HEK293 (cell line): ENCODE measurements around the gene FSTL5.

Experiments
- CTCF ChIP-seq: fragments of 450-650 bp; formaldehyde crosslinking; IDR thresholded peaks from 2 replicates; pipeline ENCODE4 v1.5.1; 2016; ENCODE audit warnings: missing biosample characterization, missing genetic modification characterization
- GFI1B ChIP-seq: fragments of 450-650 bp; formaldehyde crosslinking; IDR thresholded peaks from 2 replicates; pipeline ENCODE4 v1.5.1; 2016; ENCODE audit warnings: missing biosample characterization, missing genetic modification characterization
- HOXD13 ChIP-seq: sonication (generic); formaldehyde crosslinking; IDR thresholded peaks from 2 replicates; pipeline ENCODE4 v1.8.0; 2022; ENCODE audit warnings: missing genetic modification reagents, borderline replicate concordance
- ZBTB21 ChIP-seq: fragments of 450-650 bp; formaldehyde crosslinking; IDR thresholded peaks from 2 replicates; pipeline ENCODE4 v1.5.1; 2017; ENCODE audit warnings: missing biosample characterization, missing genetic modification characterization
- ZFP37 ChIP-seq: fragments of 450-650 bp; formaldehyde crosslinking; IDR thresholded peaks from 2 replicates; pipeline ENCODE4 v1.5.1; 2016; ENCODE audit warnings: missing biosample characterization, missing genetic modification characterization
- ZFP69B ChIP-seq: fragments of 450-650 bp; formaldehyde crosslinking; IDR thresholded peaks from 2 replicates; pipeline ENCODE4 v1.5.1; 2016; ENCODE audit warnings: missing biosample characterization, missing genetic modification characterization
- ZNF174 ChIP-seq: fragments of 450-650 bp; formaldehyde crosslinking; IDR thresholded peaks from 2 replicates; pipeline ENCODE4 v1.5.0; 2017; ENCODE audit warnings: missing biosample characterization, mild to moderate bottlenecking, missing genetic modification characterization
- ZNF473 ChIP-seq: fragments of 450-650 bp; formaldehyde crosslinking; IDR thresholded peaks from 2 replicates; pipeline ENCODE4 v1.5.1; 2017; ENCODE audit warnings: missing biosample characterization, missing genetic modification characterization
- ZNF621 ChIP-seq: fragments of 450-650 bp; formaldehyde crosslinking; IDR thresholded peaks from 2 replicates; pipeline ENCODE4 v1.5.1; 2017; ENCODE audit warnings: missing biosample characterization, missing genetic modification characterization
- ZNF660 ChIP-seq: fragments of 450-650 bp; IDR thresholded peaks from 2 replicates; pipeline ENCODE4 v1.5.1; 2018; ENCODE audit warnings: missing biosample characterization, mild to moderate bottlenecking, missing genetic modification characterization
- ZNF777 ChIP-seq: fragments of 450-650 bp; formaldehyde crosslinking; IDR thresholded peaks from 2 replicates; pipeline ENCODE4 v1.5.1; 2017; ENCODE audit warnings: missing biosample characterization, missing genetic modification characterization, borderline replicate concordance
- TF ChIP-seq, protein P1 (sequence below): fragments of 450-650 bp; formaldehyde crosslinking; IDR thresholded peaks from 2 replicates; pipeline ENCODE4 v1.5.1; 2017; ENCODE audit warnings: missing biosample characterization, missing genetic modification characterization

GRCh38 chr4:161595230-161595771 is 568.5 kb downstream of the FSTL5 start:
- TF ChIP-seq ZNF174 (tag by site-specific recombination) (no peak), CTCF (tag by site-specific recombination) (no peak), ZNF473 (no peak), ZNF777 (tag by site-specific recombination) (no peak), ZNF621 (no peak), HOXD13 (CRISPR knock-in tag) (no peak), ZNF660 (tag by site-specific recombination) (no peak), ZFP69B (tag by site-specific recombination) (no peak), ZBTB21 (tag by site-specific recombination) (no peak), ZFP37 (tag by site-specific recombination) (no peak), GFI1B (tag by site-specific recombination) (no peak)
- TF ChIP-seq, protein P1, sequence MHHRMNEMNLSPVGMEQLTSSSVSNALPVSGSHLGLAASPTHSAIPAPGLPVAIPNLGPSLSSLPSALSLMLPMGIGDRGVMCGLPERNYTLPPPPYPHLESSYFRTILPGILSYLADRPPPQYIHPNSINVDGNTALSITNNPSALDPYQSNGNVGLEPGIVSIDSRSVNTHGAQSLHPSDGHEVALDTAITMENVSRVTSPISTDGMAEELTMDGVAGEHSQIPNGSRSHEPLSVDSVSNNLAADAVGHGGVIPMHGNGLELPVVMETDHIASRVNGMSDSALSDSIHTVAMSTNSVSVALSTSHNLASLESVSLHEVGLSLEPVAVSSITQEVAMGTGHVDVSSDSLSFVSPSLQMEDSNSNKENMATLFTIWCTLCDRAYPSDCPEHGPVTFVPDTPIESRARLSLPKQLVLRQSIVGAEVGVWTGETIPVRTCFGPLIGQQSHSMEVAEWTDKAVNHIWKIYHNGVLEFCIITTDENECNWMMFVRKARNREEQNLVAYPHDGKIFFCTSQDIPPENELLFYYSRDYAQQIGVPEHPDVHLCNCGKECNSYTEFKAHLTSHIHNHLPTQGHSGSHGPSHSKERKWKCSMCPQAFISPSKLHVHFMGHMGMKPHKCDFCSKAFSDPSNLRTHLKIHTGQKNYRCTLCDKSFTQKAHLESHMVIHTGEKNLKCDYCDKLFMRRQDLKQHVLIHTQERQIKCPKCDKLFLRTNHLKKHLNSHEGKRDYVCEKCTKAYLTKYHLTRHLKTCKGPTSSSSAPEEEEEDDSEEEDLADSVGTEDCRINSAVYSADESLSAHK, result no peak
